Activated CD4-positive, CD25-positive, alpha-beta regulatory T cell treated with anti-CD3 and anti-CD28 coated beads, Interleukin-2, amount 50 U/mL, for 72 hours (primary cell): ENCODE measurements around the gene OSBPL9.

Experiments
- DNase-seq: peaks from one replicate; pipeline ENCODE4 v3.0.0; 2021

Gene OSBPL9

GRCh38 chr1:51610637-51611036 lies 6.3 kb upstream of the OSBPL9 start:
- DNase-seq, result no peak

GRCh38 chr1:51612447-51612961 lies 4.4 kb upstream of the OSBPL9 start:
- DNase-seq, result no peak

DNA sequence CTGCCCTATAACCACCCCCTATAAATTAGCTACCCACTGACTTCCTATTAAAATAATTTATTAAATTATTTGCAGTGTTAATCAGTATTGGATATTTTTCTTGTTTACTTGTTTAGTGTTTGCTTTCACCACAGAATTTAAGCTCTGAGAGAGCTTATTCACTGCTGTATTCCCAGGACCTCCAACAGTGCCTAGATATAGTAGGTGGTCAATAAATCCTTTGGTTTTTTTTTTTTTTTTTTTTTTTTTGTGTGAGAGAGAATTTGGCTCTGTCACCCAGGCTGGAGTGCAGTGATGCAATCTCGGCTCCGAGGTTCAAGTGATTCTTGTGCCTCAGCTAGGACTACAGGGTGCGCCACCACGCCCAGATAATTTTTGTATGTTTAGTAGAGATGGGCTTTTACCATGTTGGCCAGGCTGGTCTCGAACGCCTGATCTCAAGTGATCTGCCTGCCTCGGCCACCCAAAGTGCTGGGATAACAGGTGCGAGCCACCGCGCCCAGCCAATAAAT lies 1.1 kb upstream of the OSBPL9 start:
- no peak for DNase-seq

DNA sequence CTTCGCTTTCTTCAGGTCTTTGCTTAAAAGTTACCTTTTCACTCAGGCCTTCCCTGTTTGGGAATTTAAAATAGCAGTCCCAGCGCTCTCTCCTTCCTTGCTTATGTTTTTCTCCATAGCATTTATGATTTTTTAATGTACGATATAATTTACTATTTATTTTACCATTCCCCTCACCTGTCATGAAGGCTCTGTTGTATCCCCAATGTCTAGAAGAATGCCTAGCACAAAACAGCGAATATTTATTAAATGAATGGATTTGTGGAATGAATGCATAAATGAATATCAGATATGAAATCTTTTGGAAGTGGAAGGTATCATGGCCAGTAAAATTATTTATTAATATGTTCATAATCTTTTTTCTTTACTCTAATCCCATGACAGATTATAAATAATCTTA lies 402 bp upstream of the OSBPL9 start:
- DNase-seq, result no peak

GRCh38 chr1:51618715-51619114 lies 1.8 kb downstream of the OSBPL9 start:
- no peak for DNase-seq

DNA sequence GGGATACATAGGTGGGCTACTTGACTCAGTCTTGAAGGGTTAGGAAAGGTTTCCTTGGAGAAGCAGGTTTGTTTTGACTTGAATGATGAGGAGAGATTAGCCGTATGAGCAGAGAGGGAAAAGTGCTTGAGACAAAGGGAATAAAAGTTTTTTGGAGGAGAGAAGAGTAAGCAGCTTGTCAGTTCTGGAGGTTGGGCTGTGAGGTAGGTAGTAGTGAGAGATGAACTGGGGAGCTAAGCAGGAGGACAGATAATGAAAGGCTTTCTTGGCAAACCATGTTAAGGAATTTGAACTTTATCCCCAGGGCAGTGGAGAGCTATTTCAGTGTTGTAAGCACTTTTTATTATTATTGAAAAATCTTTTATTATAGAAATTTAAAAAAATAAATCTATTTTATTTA lies 3.6 kb downstream of the OSBPL9 start:
- no peak for DNase-seq

GRCh38 chr1:51621161-51621560 lies 4.3 kb downstream of the OSBPL9 start:
- DNase-seq, result no peak

DNA sequence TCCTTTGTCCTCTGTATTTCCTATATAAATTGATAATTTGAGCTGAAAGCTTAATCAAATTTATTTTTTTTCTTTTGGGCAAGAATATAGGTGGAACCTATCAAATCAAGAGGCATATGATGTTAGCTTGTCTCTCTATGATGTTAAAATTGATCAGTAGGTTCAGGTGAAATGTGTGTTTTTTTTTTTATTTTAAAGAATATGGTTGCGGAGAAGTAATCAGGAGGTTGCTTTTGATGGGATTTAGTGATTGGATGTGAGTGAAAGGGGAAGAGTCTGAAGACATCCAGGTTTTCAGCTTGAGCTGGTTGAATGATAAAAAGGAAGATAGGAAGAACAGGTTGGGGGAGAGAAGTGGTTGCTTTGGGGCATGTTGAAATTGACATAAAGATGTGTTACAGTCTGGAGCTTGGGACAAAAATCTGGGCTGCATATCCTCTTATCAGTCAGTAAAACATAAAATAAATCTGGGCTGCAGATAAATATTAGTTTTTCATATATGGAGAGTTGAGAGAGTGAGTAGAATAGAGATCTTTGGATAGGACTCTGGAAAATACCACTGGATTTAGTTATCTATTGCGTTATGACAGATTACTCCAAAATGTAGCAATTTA lies 5.1 kb downstream of the OSBPL9 start:
- DNase-seq, result no peak

GRCh38 chr1:51622455-51622913 lies 5.6 kb downstream of the OSBPL9 start:
- DNase-seq, result no peak

- DNase-seq, result no peak
Measured at GRCh38 chr1:51623025-51623424, 6.1 kb downstream of the OSBPL9 start.

GRCh38 chr1:51623450-51623849 lies 6.6 kb downstream of the OSBPL9 start:
- no peak for DNase-seq

DNA sequence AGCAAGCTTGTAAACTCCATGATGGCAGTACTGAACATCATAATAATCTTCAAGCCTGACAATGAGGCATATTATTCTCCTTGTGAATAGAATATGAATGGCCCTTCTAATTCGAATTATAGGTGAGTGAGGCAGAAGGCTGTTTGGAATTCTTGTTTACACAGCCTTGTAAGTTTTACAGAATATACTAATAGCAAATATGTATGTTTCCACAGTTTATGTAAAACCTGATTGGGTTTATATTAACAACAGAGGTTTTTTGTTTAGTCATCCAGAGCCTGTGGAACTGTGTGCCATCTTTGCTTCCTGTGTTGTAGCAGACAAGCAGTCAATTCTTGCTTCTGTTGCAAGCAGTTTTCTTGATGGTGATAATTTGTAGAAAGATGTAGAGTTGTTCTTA lies 8.0 kb downstream of the OSBPL9 start:
- no peak for DNase-seq

GRCh38 chr1:51627672-51628071 lies 10.8 kb downstream of the OSBPL9 start:
- no peak for DNase-seq

- no peak for DNase-seq
Measured at GRCh38 chr1:51628715-51629590, 12.1 kb downstream of the OSBPL9 start.

DNA sequence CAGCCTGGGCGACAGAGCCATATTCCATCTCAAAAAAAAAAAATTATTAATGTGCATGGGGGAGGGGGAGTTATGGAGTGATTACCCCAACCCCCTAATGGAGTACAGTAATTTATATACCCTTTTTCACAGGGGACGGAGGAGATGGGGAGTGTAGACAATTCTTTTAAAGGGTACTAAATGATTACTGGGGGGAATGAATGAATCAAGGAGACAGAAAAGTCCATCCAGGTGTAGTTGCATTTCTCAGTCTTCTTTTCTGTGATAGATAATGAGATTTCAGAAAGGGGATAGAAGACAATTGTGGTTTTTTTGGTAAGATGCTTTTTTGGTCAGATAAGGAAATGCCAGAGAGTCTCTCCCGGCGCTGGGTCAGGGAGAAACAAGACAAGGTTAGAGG lies 13.0 kb downstream of the OSBPL9 start:
- DNase-seq, result no peak

DNA sequence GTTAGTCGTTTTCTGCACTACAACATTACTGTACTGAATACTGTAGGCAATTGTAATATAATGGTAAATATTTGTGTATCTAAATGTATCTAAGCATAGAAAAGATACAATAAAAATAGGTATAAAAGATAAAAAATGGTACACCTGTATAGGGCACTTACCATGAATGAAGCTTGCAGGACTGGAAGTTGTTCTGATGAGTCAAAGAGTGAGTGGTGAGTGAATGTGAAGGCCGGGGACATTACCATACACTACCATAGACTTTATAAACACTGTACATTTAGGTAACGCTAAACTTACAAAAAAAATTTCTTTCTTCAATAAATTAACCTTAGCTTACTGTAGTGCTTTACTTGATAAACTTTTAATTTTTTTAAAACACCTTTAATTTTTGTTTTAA lies 13.5 kb downstream of the OSBPL9 start:
- no peak for DNase-seq

GRCh38 chr1:51630922-51631321 lies 14.0 kb downstream of the OSBPL9 start:
- DNase-seq, result no peak

- no peak for DNase-seq
Measured at GRCh38 chr1:51631747-51632146, 14.9 kb downstream of the OSBPL9 start.

DNA sequence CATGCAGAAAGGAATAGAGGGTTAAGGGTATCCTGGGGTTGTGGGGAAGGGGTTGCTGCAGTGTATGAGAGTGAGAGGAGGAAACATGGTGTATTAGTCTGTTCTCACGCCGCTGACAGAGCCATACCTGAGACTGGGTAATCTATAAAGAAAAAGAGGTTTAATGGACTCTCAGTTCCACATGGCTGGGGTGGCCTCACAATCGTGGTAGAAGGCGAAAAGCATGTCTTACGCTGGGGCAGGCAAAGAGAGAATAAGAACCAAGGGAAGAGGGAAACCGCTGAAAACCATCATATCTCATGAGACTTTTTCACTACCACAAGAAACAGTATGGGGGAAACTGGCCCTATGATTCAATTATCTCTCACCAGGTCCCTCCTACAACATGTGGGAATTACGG lies 17.7 kb downstream of the OSBPL9 start:
- no peak for DNase-seq

- no peak for DNase-seq
Measured at GRCh38 chr1:51635615-51636014, 18.7 kb downstream of the OSBPL9 start.

- DNase-seq, result no peak
Measured at GRCh38 chr1:51636191-51636590, 19.3 kb downstream of the OSBPL9 start.

DNA sequence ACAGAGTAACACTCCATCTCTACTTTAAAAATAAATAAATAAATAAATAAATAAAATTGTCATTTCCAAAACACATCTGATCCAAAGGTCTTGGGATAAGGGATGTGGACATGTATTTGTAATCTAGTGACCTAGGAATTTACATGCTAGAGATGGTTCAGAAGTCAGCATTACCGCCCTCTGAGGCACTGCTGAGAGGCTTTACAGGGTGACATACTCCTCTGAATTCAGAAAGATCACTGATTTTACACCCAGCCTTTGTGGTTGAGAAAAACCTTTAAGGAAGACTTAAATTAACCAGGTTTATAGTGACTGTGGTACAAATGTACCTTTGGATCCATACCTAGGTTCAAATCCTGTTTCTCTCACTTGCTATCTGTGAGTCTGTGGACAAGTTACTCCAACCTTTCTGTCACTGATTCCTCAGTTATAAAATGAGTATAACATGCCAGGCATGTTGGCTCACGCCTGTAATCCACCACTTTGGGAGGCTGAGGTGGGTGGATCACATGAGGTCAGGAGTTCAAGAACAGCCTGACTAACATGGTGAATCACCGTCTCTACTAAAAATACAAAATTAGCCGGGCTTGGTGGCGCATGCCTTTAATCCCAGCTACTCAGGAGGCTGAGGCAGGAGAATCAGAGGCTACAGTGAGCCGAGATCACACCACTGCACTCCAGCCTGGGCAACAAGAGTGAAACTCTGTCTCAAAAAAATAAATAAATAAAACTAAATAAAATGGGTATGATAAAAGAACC lies 20.1 kb downstream of the OSBPL9 start:
- DNase-seq, result no peak

GRCh38 chr1:51638350-51638749 lies 21.5 kb downstream of the OSBPL9 start:
- DNase-seq, result no peak
